Measurements from ENCODE around the gene PNMA5. TPM values are rescaled to one million over a fixed set of nuclear protein-coding genes. Genes with fewer than 3 reads are reported as not detected.

PNMA5 gene
- total RNA-seq, 1 experiment from 2014 or later: 0.13 TPM

DNA sequence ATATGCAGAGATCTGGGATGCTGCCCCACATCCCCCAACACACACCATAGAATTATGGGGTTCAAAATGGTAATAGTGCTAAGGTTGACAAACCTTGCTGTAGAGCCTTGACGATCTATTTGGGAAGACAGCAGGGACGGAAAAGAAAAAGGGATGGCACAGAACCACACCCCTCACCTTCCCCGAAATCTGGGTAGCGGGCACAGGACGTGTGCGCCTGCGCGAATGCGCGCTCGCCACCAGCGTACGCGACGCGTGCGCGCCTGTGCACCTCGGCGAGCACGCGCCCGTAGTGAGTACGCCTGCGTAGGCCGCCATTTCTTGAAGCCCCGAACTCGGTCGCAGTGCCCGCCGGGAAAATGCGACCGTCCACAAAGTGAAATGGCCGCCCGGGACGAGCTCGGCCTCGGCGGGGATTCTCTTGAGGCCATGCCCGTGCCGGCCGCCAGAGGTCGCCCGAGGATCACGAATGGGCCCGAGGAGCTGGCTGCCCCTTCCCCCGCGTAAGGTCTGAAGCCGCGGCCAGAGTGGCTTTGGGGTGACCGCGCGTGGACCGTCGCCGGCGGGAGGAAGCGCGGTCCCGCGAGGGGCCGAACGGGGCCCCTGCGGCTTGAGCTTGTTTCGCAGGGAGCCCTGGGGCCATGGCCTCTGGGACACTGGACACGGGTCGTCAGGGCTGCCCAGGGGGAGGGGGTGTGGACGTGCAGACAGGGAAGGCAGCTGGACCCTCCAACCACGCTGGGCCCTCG, 52.4 kb downstream of the PNMA5 start (continued):
- TF ChIP-seq MXD4 (CRISPR knock-in tag; IDR thresholded peaks at IDR 0.05; ENCODE audit: borderline replicate concordance) (no peak), CREB1 (CRISPR knock-in tag; IDR thresholded peaks at IDR 0.05) (no peak), PRRX2 (CRISPR knock-in tag; IDR thresholded peaks at IDR 0.05) (no peak), KAT7 (CRISPR knock-in tag; IDR thresholded peaks at IDR 0.05; ENCODE audit: borderline replicate concordance) (no peak), NFYB (CRISPR knock-in tag; conservative IDR thresholded peaks at IDR 0.05; ENCODE audit: low read depth) (no peak), NR1H2 (CRISPR knock-in tag; IDR thresholded peaks at IDR 0.05) (no peak), HMGA2 (CRISPR knock-in tag; IDR thresholded peaks at IDR 0.05) (no peak), ZBTB21 (CRISPR knock-in tag; IDR thresholded peaks at IDR 0.05; ENCODE audit: borderline replicate concordance) (no peak), NR2C2 (CRISPR knock-in tag; IDR thresholded peaks at IDR 0.05) (no peak), TEAD4 (CRISPR knock-in tag; IDR thresholded peaks at IDR 0.05) (no peak), GABPB1 (CRISPR knock-in tag; IDR thresholded peaks at IDR 0.05) (no peak)
- TF ChIP-seq, protein P1, sequence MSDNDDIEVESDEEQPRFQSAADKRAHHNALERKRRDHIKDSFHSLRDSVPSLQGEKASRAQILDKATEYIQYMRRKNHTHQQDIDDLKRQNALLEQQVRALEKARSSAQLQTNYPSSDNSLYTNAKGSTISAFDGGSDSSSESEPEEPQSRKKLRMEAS (CRISPR knock-in tag; IDR thresholded peaks at IDR 0.05): peak; percentile 76
- TF ChIP-seq, protein P2, sequence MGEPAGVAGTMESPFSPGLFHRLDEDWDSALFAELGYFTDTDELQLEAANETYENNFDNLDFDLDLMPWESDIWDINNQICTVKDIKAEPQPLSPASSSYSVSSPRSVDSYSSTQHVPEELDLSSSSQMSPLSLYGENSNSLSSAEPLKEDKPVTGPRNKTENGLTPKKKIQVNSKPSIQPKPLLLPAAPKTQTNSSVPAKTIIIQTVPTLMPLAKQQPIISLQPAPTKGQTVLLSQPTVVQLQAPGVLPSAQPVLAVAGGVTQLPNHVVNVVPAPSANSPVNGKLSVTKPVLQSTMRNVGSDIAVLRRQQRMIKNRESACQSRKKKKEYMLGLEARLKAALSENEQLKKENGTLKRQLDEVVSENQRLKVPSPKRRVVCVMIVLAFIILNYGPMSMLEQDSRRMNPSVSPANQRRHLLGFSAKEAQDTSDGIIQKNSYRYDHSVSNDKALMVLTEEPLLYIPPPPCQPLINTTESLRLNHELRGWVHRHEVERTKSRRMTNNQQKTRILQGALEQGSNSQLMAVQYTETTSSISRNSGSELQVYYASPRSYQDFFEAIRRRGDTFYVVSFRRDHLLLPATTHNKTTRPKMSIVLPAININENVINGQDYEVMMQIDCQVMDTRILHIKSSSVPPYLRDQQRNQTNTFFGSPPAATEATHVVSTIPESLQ (CRISPR knock-in tag; IDR thresholded peaks at IDR 0.05): no peak
- TF ChIP-seq, protein P3, sequence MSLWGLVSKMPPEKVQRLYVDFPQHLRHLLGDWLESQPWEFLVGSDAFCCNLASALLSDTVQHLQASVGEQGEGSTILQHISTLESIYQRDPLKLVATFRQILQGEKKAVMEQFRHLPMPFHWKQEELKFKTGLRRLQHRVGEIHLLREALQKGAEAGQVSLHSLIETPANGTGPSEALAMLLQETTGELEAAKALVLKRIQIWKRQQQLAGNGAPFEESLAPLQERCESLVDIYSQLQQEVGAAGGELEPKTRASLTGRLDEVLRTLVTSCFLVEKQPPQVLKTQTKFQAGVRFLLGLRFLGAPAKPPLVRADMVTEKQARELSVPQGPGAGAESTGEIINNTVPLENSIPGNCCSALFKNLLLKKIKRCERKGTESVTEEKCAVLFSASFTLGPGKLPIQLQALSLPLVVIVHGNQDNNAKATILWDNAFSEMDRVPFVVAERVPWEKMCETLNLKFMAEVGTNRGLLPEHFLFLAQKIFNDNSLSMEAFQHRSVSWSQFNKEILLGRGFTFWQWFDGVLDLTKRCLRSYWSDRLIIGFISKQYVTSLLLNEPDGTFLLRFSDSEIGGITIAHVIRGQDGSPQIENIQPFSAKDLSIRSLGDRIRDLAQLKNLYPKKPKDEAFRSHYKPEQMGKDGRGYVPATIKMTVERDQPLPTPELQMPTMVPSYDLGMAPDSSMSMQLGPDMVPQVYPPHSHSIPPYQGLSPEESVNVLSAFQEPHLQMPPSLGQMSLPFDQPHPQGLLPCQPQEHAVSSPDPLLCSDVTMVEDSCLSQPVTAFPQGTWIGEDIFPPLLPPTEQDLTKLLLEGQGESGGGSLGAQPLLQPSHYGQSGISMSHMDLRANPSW (CRISPR knock-in tag; conservative IDR thresholded peaks at IDR 0.05; ENCODE audit: low read depth): no peak
- TF ChIP-seq, protein P4, sequence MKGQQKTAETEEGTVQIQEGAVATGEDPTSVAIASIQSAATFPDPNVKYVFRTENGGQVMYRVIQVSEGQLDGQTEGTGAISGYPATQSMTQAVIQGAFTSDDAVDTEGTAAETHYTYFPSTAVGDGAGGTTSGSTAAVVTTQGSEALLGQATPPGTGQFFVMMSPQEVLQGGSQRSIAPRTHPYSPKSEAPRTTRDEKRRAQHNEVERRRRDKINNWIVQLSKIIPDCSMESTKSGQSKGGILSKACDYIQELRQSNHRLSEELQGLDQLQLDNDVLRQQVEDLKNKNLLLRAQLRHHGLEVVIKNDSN (CRISPR knock-in tag; IDR thresholded peaks at IDR 0.05): peak; percentile 33; the same call in 1 of the 2 replicates
- TF ChIP-seq, protein P5, sequence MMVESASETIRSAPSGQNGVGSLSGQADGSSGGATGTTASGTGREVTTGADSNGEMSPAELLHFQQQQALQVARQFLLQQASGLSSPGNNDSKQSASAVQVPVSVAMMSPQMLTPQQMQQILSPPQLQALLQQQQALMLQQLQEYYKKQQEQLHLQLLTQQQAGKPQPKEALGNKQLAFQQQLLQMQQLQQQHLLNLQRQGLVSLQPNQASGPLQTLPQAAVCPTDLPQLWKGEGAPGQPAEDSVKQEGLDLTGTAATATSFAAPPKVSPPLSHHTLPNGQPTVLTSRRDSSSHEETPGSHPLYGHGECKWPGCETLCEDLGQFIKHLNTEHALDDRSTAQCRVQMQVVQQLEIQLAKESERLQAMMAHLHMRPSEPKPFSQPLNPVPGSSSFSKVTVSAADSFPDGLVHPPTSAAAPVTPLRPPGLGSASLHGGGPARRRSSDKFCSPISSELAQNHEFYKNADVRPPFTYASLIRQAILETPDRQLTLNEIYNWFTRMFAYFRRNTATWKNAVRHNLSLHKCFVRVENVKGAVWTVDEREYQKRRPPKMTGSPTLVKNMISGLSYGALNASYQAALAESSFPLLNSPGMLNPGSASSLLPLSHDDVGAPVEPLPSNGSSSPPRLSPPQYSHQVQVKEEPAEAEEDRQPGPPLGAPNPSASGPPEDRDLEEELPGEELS (CRISPR knock-in tag; IDR thresholded peaks at IDR 0.05): 0 out of 2 replicates have a peak, but pooled peaks have one; percentile 17
- TF ChIP-seq, protein P6, sequence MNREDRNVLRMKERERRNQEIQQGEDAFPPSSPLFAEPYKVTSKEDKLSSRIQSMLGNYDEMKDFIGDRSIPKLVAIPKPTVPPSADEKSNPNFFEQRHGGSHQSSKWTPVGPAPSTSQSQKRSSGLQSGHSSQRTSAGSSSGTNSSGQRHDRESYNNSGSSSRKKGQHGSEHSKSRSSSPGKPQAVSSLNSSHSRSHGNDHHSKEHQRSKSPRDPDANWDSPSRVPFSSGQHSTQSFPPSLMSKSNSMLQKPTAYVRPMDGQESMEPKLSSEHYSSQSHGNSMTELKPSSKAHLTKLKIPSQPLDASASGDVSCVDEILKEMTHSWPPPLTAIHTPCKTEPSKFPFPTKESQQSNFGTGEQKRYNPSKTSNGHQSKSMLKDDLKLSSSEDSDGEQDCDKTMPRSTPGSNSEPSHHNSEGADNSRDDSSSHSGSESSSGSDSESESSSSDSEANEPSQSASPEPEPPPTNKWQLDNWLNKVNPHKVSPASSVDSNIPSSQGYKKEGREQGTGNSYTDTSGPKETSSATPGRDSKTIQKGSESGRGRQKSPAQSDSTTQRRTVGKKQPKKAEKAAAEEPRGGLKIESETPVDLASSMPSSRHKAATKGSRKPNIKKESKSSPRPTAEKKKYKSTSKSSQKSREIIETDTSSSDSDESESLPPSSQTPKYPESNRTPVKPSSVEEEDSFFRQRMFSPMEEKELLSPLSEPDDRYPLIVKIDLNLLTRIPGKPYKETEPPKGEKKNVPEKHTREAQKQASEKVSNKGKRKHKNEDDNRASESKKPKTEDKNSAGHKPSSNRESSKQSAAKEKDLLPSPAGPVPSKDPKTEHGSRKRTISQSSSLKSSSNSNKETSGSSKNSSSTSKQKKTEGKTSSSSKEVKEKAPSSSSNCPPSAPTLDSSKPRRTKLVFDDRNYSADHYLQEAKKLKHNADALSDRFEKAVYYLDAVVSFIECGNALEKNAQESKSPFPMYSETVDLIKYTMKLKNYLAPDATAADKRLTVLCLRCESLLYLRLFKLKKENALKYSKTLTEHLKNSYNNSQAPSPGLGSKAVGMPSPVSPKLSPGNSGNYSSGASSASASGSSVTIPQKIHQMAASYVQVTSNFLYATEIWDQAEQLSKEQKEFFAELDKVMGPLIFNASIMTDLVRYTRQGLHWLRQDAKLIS (CRISPR knock-in tag; IDR thresholded peaks at IDR 0.05; ENCODE audit: borderline replicate concordance): no peak
- TF ChIP-seq, protein P7, sequence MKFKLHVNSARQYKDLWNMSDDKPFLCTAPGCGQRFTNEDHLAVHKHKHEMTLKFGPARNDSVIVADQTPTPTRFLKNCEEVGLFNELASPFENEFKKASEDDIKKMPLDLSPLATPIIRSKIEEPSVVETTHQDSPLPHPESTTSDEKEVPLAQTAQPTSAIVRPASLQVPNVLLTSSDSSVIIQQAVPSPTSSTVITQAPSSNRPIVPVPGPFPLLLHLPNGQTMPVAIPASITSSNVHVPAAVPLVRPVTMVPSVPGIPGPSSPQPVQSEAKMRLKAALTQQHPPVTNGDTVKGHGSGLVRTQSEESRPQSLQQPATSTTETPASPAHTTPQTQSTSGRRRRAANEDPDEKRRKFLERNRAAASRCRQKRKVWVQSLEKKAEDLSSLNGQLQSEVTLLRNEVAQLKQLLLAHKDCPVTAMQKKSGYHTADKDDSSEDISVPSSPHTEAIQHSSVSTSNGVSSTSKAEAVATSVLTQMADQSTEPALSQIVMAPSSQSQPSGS (CRISPR knock-in tag; IDR thresholded peaks at IDR 0.05; ENCODE audit: borderline replicate concordance, low read depth): no peak
- TF ChIP-seq, protein P8, sequence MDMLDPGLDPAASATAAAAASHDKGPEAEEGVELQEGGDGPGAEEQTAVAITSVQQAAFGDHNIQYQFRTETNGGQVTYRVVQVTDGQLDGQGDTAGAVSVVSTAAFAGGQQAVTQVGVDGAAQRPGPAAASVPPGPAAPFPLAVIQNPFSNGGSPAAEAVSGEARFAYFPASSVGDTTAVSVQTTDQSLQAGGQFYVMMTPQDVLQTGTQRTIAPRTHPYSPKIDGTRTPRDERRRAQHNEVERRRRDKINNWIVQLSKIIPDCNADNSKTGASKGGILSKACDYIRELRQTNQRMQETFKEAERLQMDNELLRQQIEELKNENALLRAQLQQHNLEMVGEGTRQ (CRISPR knock-in tag; IDR thresholded peaks at IDR 0.05): no peak
- TF ChIP-seq, protein P9, sequence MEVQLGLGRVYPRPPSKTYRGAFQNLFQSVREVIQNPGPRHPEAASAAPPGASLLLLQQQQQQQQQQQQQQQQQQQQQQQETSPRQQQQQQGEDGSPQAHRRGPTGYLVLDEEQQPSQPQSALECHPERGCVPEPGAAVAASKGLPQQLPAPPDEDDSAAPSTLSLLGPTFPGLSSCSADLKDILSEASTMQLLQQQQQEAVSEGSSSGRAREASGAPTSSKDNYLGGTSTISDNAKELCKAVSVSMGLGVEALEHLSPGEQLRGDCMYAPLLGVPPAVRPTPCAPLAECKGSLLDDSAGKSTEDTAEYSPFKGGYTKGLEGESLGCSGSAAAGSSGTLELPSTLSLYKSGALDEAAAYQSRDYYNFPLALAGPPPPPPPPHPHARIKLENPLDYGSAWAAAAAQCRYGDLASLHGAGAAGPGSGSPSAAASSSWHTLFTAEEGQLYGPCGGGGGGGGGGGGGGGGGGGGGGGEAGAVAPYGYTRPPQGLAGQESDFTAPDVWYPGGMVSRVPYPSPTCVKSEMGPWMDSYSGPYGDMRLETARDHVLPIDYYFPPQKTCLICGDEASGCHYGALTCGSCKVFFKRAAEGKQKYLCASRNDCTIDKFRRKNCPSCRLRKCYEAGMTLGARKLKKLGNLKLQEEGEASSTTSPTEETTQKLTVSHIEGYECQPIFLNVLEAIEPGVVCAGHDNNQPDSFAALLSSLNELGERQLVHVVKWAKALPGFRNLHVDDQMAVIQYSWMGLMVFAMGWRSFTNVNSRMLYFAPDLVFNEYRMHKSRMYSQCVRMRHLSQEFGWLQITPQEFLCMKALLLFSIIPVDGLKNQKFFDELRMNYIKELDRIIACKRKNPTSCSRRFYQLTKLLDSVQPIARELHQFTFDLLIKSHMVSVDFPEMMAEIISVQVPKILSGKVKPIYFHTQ (CRISPR knock-in tag; IDR thresholded peaks at IDR 0.05): no peak

All from WTC11 (cell line).